AG04449 (cell line): Measurements from ENCODE around the gene CCDC181.

Experiments
- CTCF ChIA-PET: fragments of 350-600 bp; formaldehyde crosslinking; extraction: SDS; loops from one replicate; lab custom pipeline; 2021; ENCODE audit warnings: antibody characterized with exemption; lab: Yijun Ruan, JAX
- POLR2A ChIA-PET: fragments of 400-600, 350-600 bp; formaldehyde crosslinking; extraction: SDS; loops from one replicate; lab custom pipeline; 2020; ENCODE audit warnings: antibody characterized with exemption, inconsistent platforms; lab: Yijun Ruan, JAX
- DNase-seq: peaks from one replicate; pipeline ENCODE4 v3.0.0-alpha.2; 2010; ENCODE audit warnings: low read depth, low spot score
- H3K4me3 ChIP-seq: 2 replicates; pipeline ENCODE4 v1.5.1; 2011; ENCODE audit warnings: low read depth, mild to moderate bottlenecking, control low read depth, low read length
- CTCF ChIP-seq: IDR thresholded peaks from one replicate; pipeline ENCODE4 v1.5.1; 2011; ENCODE audit warnings: mild to moderate bottlenecking, moderate library complexity, low read length, control low read depth, inconsistent platforms; ENCODE audit not compliant: insufficient read depth; ENCODE audit errors: missing control alignments

CCDC181 gene

GRCh38 chr1:169367096-169367685, 60.1 kb downstream of the CCDC181 start:
- POLR2A ChIA-PET, result interaction anchor here (0.8 kb wide), 1 partner anchor 764 kb away, joined by 4 read pairs; no protein-coding TSS in a partner anchor

GRCh38 chr1:169364948-169365347, 62.3 kb downstream of the CCDC181 start:
- POLR2A ChIA-PET, result no interaction called here
- CTCF ChIA-PET, result no interaction called here
- no peak overlapping the region for H3K4me3 ChIP-seq
- DNase-seq, result no peak
- TF ChIP-seq CTCF, result no peak

More at GRCh38 chr1:169367096-169367685, 60.1 kb downstream of the CCDC181 start:
- no peak for DNase-seq
- TF ChIP-seq CTCF, result no peak
- CTCF ChIA-PET, result interaction anchor here (0.9 to 1.7 kb wide), 2 partner anchors 16 to 764 kb away, joined by 3 to 10 read pairs; no protein-coding TSS in a partner anchor
- peak overlapping the region; percentile 87 for H3K4me3 ChIP-seq

- ChIA-PET POLR2A (interaction anchor here (0.6 to 0.7 kb wide), 2 partner anchors 117 to 262 kb away, joined by 3 to 6 read pairs; no protein-coding TSS in a partner anchor), CTCF (interaction anchor here (1.4 to 4.3 kb wide), 3 partner anchors 14 to 1020 kb away, joined by 3 to 33 read pairs (median 5); no protein-coding TSS in a partner anchor)
- peak; percentile 72 for DNase-seq
- no peak for TF ChIP-seq CTCF
- H3K4me3 ChIP-seq, result no peak overlapping the region
Measured at GRCh38 chr1:169363046-169363730, 64.1 kb downstream of the CCDC181 start.

GRCh38 chr1:169361281-169361680, 66.0 kb downstream of the CCDC181 start:
- H3K4me3 ChIP-seq, result no peak overlapping the region
- POLR2A ChIA-PET, result no interaction called here
- no peak for DNase-seq
- TF ChIP-seq CTCF, result no peak
- CTCF ChIA-PET, result interaction anchor here (1.6 to 4.3 kb wide), 2 partner anchors 13 to 758 kb away, joined by 4 to 33 read pairs; no protein-coding TSS in a partner anchor

GRCh38 chr1:169360415-169360814, 66.9 kb downstream of the CCDC181 start:
- no peak for TF ChIP-seq CTCF

GRCh38 chr1:169348383-169349036, 78.8 kb downstream of the CCDC181 start:
- POLR2A ChIA-PET, result no interaction called here
- H3K4me3 ChIP-seq, result no peak overlapping the region
- peak; percentile 53 for TF ChIP-seq CTCF
- CTCF ChIA-PET, result interaction anchor here (0.7 to 11.2 kb wide), 43 partner anchors 9 to 1006 kb away, joined by 3 to 122 read pairs (median 4); no protein-coding TSS in a partner anchor
- no peak for DNase-seq

More at GRCh38 chr1:169360415-169360814, 66.9 kb downstream of the CCDC181 start:
- POLR2A ChIA-PET, result no interaction called here
- no peak overlapping the region for H3K4me3 ChIP-seq
- CTCF ChIA-PET, result interaction anchor here (1.4 to 4.3 kb wide), 2 partner anchors 12 to 757 kb away, joined by 4 to 33 read pairs; no protein-coding TSS in a partner anchor
- no peak for DNase-seq
